AG09309 (cell line): Measurements from ENCODE around the gene ENO1.

Source experiments
- DNase-seq: peaks from one replicate; pipeline ENCODE4 v3.0.0-alpha.2; 2010; ENCODE audit warnings: low read depth
- H3K4me3 ChIP-seq: 2 replicates; pipeline ENCODE4 v1.5.1; 2011; ENCODE audit warnings: mild to moderate bottlenecking, low read depth, low read length, moderate library complexity; ENCODE audit not compliant: control insufficient read depth
- TF ChIP-seq, protein P1 (sequence below): IDR thresholded peaks from 2 replicates; pipeline ENCODE4 v1.5.1; 2011; ENCODE audit warnings: mild to moderate bottlenecking, low read depth, low read length, inconsistent platforms; ENCODE audit not compliant: insufficient read depth, control insufficient read depth; ENCODE audit errors: missing control alignments

Gene ENO1

GRCh38 chr1:8812081-8812480, 66.4 kb downstream of the ENO1 start:
- TF ChIP-seq, protein P1, sequence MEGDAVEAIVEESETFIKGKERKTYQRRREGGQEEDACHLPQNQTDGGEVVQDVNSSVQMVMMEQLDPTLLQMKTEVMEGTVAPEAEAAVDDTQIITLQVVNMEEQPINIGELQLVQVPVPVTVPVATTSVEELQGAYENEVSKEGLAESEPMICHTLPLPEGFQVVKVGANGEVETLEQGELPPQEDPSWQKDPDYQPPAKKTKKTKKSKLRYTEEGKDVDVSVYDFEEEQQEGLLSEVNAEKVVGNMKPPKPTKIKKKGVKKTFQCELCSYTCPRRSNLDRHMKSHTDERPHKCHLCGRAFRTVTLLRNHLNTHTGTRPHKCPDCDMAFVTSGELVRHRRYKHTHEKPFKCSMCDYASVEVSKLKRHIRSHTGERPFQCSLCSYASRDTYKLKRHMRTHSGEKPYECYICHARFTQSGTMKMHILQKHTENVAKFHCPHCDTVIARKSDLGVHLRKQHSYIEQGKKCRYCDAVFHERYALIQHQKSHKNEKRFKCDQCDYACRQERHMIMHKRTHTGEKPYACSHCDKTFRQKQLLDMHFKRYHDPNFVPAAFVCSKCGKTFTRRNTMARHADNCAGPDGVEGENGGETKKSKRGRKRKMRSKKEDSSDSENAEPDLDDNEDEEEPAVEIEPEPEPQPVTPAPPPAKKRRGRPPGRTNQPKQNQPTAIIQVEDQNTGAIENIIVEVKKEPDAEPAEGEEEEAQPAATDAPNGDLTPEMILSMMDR = no peak
- no peak for DNase-seq
- H3K4me3 ChIP-seq = no peak overlapping the region
